Heart left ventricle (tissue), 16 donors: Measurements from ENCODE around the gene SCGB1C1. TPM values are rescaled to one million over a fixed set of nuclear protein-coding genes. Genes with fewer than 3 reads are reported as not detected.

Experiments used
- ATAC-seq, 4 donors: fragments of 200-7000 bp; cut with Tn5 transposase; one replicate each; pipeline ENCODE4 v1.9.1; 2020 to 2022; ENCODE audit warnings: moderate library complexity in 4 of 4, mild to moderate bottlenecking in 3 of 4, moderate number of reproducible peaks in 1 of 4
- DNase-seq, 5 donors: peaks; one replicate each; pipeline ENCODE4 v3.0.0-alpha.2; 2020
- H3K27ac ChIP-seq, 12 donors: fragments of 200-600 bp; sonication (generic) in 4 of 12; one replicate each; pipeline versions ENCODE4 v1.5.0 to v1.8.0; 2016 to 2022; ENCODE audit warnings: mild to moderate bottlenecking in 2 of 12
- H3K27me3 ChIP-seq, 9 donors: fragments of 200-600 bp; sonication (generic) in 2 of 9; one replicate each; pipeline versions ENCODE4 v1.5.1 to v1.8.0; 2016 to 2022; ENCODE audit warnings: mild to moderate bottlenecking in 3 of 9
- H3K36me3 ChIP-seq, 9 donors: fragments of 200-600 bp; sonication (generic) in 2 of 9; one replicate each; pipeline versions ENCODE4 v1.5.0 to v1.8.0; 2018 to 2022; ENCODE audit warnings: mild to moderate bottlenecking in 2 of 9
- H3K4me1 ChIP-seq, 12 donors: fragments of 200-600 bp; sonication (generic) in 4 of 12; one replicate each; pipeline versions ENCODE4 v1.5.0 to v1.8.0; 2016 to 2022; ENCODE audit warnings: mild to moderate bottlenecking in 3 of 12
- H3K4me3 ChIP-seq, 12 donors: fragments of 200-600 bp; sonication (generic) in 4 of 12; one replicate each; pipeline versions ENCODE4 v1.5.0 to v1.8.0; 2017 to 2022; ENCODE audit warnings: mild to moderate bottlenecking in 9 of 12, moderate library complexity in 4 of 12
- H3K9me3 ChIP-seq, 12 donors: fragments of 200-600 bp; sonication (generic) in 4 of 12; one replicate each; pipeline versions ENCODE4 v1.5.0 to v1.8.0; 2016 to 2022; ENCODE audit warnings: mild to moderate bottlenecking in 1 of 12
- POLR2A ChIP-seq, 2 donors: fragments of 450-650 bp; IDR thresholded peaks; one replicate each; pipeline ENCODE4 v1.6.1; 2017; ENCODE audit warnings: antibody characterized with exemption in 2 of 2, mild to moderate bottlenecking in 2 of 2, moderate library complexity in 2 of 2
- WGBS, 4 donors: extraction: QIAGEN DNeasy Blood & Tissue Kit in 2 of 4; methylation state at CpG; one replicate each; pipeline versions ENCODE4 v1.1.5 to v1.1.7; 2013 to 2018; 5-methylcytosine and 5-hydroxymethylcytosine counted together
- intact Hi-C, 10 donors: fragments of 100-400 bp; cut with DNase I; formaldehyde crosslinking; loops; one replicate each; pipeline versions ENCODE4 v1.11.1 to v1.14.2; 2022
- polyA plus RNA-seq, 2 donors: library from polyadenylated mRNA; stranded (reverse); fragments of 200-250 nt; gene quantifications; one replicate each; pipeline ENCODE4 v1.2.3, GENCODE V29; 2013
- total RNA-seq, 9 donors: library from RNA; depleted of rRNA in 2 of 9; stranded (reverse); fragments of >200 nt in 2 of 9; fragmentation: NEBNext Ultra II Directional in 3 of 9; extraction: Animal tissue kit (Norgen Biotek cat#: 25700) in 3 of 9; gene quantifications; one replicate each; pipeline versions ENCODE4 v1.1.0 to v1.2.4, GENCODE V29; 2016 to 2023
- TF ChIP-seq, protein P1 (sequence below), 12 donors: fragments of 200-600 bp; sonication (generic) in 4 of 12; IDR thresholded peaks; one replicate each; pipeline versions ENCODE4 v1.5.0 to v1.8.0; 2018 to 2022; ENCODE audit warnings: antibody characterized with exemption in 12 of 12, mild to moderate bottlenecking in 5 of 12
- donor health status: ischemic (EF 13 %, LVEDD 7.1; RV severe dilation, severe dysfunction).
- donor health status: healthy with polysubstance abuse.
- donor health status: DM: no; HTN: yes; CAD: no.
- donor health status: DM: no; HTN: no; CAD: no.
- donor health status: ischemic (EF 25% LVEDD 6.9; RV normal size, moderate dysfunction).
- donor health status: ischemic (EF 25% LVEDD 5.7; RV mildly dilated, moderate dysfunction).
- donor health status: healthy.
- donor health status: DM: yes; HTN: yes; CAD: no.
- donor health status: ischemic (EF 35%, LVEDD 5.7; RV mildly dilated, moderate dysfunction).
- donor health status: nonischemic (EF 11% LVEDD 7.7; RV severe dilation, severe dysfunction).
- donor health status: DM: yes; HTN: yes; CAD: no.
- donor health status: PGD.
- donor health status: ischemic (EF 29% LVEDD 5.4; RV normal size, mild dysfunction).
- donor health status: nonischemic (EF 23%, LVEDD 6.1; RV moderate dilation, normal function).

SCGB1C1 gene
- total and polyA plus RNA-seq, 11 donors = not detected

DNA sequence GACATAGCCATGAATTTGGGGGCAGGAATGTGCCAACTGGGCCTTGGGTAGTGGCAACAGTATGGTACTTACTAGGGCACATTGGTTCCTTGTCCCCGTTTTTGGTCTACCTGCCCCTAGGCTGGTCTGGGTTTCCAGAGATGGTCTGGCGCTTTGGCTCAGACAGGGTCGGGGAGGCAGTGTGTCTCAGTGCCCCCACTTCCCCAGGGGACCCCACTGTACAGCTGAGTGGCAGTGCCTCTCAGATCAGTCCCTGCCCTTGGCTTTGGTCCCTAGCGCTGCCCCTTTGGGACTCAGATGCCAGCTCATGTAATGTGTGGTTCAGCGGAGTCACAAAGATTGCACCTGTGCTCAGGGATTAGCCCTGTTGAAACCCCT, 17.9 kb downstream of the SCGB1C1 start:
- ATAC-seq (no peak), DNase-seq (no peak)
- WGBS, 4 donors = 81 to 96% (median 92%) methylated on average over 2 to 5 of the region's 5 CpGs
- intact Hi-C loops = loop anchor here in 2 of 10 donors (2.0 to 10.0 kb wide), 2 partner anchors 24 to 154 kb away; partner anchors contain the start of gene B4GALNT4 (in 1 of the 2)
- no peaks in the 10 kb centered on the region for H3K27me3 ChIP-seq
- peaks cover 0 to 66% (median 63%) of the 10 kb centered on the region in 9 donors for H3K36me3 ChIP-seq
- no peak overlapping the region for H3K4me3 ChIP-seq
- H3K4me1 ChIP-seq = peaks cover 13 to 36% (median 26%) of the 10 kb centered on the region in 12 donors
- TF ChIP-seq, protein P1, sequence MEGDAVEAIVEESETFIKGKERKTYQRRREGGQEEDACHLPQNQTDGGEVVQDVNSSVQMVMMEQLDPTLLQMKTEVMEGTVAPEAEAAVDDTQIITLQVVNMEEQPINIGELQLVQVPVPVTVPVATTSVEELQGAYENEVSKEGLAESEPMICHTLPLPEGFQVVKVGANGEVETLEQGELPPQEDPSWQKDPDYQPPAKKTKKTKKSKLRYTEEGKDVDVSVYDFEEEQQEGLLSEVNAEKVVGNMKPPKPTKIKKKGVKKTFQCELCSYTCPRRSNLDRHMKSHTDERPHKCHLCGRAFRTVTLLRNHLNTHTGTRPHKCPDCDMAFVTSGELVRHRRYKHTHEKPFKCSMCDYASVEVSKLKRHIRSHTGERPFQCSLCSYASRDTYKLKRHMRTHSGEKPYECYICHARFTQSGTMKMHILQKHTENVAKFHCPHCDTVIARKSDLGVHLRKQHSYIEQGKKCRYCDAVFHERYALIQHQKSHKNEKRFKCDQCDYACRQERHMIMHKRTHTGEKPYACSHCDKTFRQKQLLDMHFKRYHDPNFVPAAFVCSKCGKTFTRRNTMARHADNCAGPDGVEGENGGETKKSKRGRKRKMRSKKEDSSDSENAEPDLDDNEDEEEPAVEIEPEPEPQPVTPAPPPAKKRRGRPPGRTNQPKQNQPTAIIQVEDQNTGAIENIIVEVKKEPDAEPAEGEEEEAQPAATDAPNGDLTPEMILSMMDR (IDR thresholded peaks at IDR 0.05) = no peak
- no peaks in the 10 kb centered on the region for H3K9me3 ChIP-seq
- H3K27ac ChIP-seq = no peak overlapping the region

DNA sequence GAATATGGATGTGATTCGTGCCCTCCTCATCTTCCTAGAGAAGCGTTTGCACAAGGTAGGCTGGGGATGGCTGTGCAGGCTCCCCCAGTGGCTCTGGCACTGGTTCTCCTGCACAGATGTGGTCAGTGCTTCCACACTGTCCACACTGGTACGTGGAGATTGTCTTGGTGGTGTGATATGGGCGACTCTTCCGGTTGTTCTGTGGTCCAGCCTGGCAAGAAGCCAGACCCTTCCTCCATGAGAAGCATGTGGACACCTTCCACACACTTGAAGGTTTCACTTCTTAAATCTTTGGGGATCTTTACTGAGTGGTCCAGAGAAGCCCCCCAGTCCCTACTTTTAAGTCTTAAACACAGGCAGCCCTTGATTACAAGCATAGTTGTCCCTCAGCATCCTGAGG, 18.4 kb downstream of the SCGB1C1 start:
- no peaks in the 10 kb centered on the region for H3K27me3 ChIP-seq
- 65 to 80% (median 73%) methylated on average over 5 of the region's 5 CpGs for WGBS, 4 donors
- H3K9me3 ChIP-seq = no peaks in the 10 kb centered on the region
- no peak overlapping the region for H3K27ac ChIP-seq
- intact Hi-C loops = loop anchor here in 2 of 10 donors (2.0 to 10.0 kb wide), 2 partner anchors 24 to 154 kb away; partner anchors contain the start of gene B4GALNT4 (in 1 of the 2)
- DNase-seq (no peak), ATAC-seq (no peak)
- no peak overlapping the region for H3K4me3 ChIP-seq
- no peak for TF ChIP-seq POLR2A (IDR thresholded peaks at IDR 0.05)
- TF ChIP-seq, protein P1 (IDR thresholded peaks at IDR 0.05) = no peak
- H3K36me3 ChIP-seq = peaks cover 0 to 71% (median 68%) of the 10 kb centered on the region in 9 donors
- H3K4me1 ChIP-seq = peaks cover 8 to 31% (median 21%) of the 10 kb centered on the region in 12 donors

DNA sequence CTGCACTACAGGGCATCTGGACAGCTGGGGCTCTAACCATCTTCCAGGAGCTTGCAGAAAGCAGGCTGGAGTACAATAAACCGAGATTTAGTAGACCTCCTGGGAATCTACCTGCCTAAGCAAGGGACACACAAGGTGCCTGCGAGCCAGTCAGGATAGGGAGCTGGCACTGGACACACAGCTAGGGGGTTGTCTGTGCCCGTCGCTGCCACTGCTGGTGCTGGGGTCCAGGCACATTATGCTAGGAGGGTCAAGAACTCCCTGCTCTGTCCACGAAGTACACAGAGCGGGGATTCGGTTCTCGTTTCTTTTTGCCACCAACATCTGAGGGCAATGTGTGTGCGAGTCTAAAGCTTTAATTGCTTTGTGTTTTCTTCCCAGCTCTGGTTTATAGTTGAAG, 18.9 kb downstream of the SCGB1C1 start:
- DNase-seq (no peak), ATAC-seq (no peak)
- no peak overlapping the region for H3K27ac ChIP-seq
- no peak overlapping the region for H3K4me3 ChIP-seq
- no peaks in the 10 kb centered on the region for H3K27me3 ChIP-seq
- no peak for TF ChIP-seq POLR2A (IDR thresholded peaks at IDR 0.05)
- TF ChIP-seq, protein P1 (IDR thresholded peaks at IDR 0.05) = no peak
- H3K9me3 ChIP-seq = no peaks in the 10 kb centered on the region
- peaks cover 8 to 27% (median 18%) of the 10 kb centered on the region in 12 donors for H3K4me1 ChIP-seq
- 88 to 95% (median 93%) methylated on average over 9 of the region's 9 CpGs for WGBS, 4 donors
- H3K36me3 ChIP-seq = peaks cover 0 to 76% (median 73%) of the 10 kb centered on the region in 9 donors
- intact Hi-C loops = loop anchor here in 2 of 10 donors (2.0 to 10.0 kb wide), 2 partner anchors 23 to 153 kb away; partner anchors contain the start of gene B4GALNT4 (in 1 of the 2)

DNA sequence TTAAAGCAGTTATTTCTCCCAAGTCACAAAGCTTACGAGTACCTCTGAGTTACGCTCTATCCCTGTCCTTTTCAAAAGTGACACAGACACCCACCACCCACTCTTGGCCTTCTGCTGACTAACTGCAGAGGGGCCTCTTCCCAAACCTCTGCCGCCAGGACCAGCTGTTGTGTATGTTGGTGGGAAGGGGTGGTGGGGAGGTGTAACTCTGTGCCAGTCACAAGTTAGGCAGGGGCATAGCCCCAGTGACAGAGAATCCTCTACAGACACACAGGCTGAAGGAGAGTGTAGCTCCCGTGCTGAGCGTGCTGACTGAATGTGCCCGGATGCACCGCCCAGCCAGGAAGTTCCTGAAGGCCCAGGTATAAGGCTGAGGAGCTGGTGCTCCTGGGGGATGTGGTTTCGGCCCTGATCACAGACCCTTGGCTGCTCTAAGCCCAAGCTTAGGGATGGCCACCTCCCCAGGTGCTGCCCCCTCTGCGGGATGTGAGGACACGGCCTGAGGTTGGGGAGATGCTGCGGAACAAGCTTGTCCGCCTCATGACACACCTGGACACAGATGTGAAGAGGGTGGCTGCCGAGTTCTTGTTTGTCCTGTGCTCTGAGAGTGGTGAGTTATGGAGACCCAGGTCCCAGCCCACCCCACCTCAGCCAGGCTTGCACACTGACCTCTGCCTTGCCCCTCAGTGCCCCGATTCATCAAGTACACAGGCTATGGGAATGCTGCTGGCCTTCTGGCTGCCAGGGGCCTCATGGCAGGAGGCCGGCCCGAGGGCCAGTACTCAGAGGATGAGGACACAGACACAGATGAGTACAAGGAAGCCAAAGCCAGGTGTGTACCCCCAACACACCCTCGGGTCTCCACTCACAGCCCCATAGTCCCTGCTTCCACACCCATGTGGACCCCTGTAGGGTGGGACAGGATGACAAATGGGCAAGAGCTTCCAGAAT, 19.5 kb downstream of the SCGB1C1 start:
- Histone ChIP-seq H3K27me3 (no peaks in the 10 kb centered on the region), H3K27ac (no peak overlapping the region), H3K36me3 (peaks cover 0 to 77% (median 74%) of the 10 kb centered on the region in 9 donors), H3K9me3 (no peaks in the 10 kb centered on the region), H3K4me3 (no peak overlapping the region), H3K4me1 (peaks cover 8 to 24% (median 18%) of the 10 kb centered on the region in 12 donors)
- ATAC-seq (no peak), DNase-seq (no peak)
- no peak for TF ChIP-seq POLR2A (IDR thresholded peaks at IDR 0.05)
- TF ChIP-seq, protein P1 (IDR thresholded peaks at IDR 0.05) = no peak
- intact Hi-C loops = loop anchor here in 1 of 10 donors (10.0 kb wide), 1 partner anchor 152 kb away; the partner anchor contains the start of gene B4GALNT4
- WGBS, 4 donors = 92 to 94% (median 93%) methylated on average over 9 to 17 of the region's 17 CpGs
